ENCODE data around the gene FCN3. TPM values are rescaled to one million over a fixed set of nuclear protein-coding genes. Genes with fewer than 3 reads are reported as not detected.
"Not testable (repeated sequence)": the region's sequence is repeated elsewhere in the genome, so short reads cannot be mapped to it uniquely, and the experiment has no call there.

Gene FCN3
- total RNA-seq, 2 experiments from 2014 or later, result not detected

DNA sequence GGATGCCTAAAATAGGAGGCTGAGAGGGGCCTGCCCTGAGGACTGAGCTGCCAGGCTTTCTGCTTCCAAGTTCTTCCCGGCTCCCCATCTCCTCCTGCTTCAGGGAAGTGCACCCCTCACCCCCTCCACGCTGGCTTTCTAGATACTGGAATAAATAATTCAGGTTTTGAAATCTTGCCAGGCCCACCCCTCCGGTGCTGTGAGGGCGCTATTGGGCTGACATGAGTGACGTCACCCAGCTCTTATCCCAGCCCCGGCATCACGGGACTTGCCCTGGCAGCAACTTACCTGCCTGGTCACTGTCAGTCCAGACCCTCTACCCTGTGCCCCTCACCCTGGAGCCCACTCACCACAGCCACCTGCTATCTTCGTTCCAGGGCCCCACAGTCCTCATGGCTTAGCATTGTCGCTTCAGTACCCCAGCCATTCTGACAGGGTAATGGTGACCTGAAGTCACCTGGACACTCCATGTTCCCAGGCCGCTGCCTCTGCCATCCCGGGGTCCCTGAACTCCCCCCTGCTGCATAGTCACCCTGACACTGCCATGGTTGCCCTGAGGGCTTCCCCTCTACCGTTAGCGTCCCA is 17.0 kb upstream of the FCN3 start:
- H3K36me3 Mint-ChIP-seq (ENCODE audit: low read depth), result no peaks in the 10 kb centered on the region
- POLR2A ChIA-PET, result interaction anchor here (0.7 to 1.4 kb wide), 2 partner anchors 26 to 80 kb away, joined by 5 read pairs; partner anchors contain the start of gene MAP3K6
- no peak overlapping the region for H3K27ac ChIP-seq (ENCODE audit: low read depth in 1 of 2, low read length in 2 of 2)
- H3K27me3 Mint-ChIP-seq, result peaks cover 3% of the 10 kb centered on the region
- peak overlapping the region; percentile 33 for H3K4me3 ChIP-seq (ENCODE audit: low read length)
- H3K9me3 ChIP-seq (ENCODE audit: control insufficient read depth in 1 of 2, insufficient read depth in 1 of 2, low read length in 2 of 2), result no peaks in the 10 kb centered on the region
- TF ChIP-seq, protein P1, sequence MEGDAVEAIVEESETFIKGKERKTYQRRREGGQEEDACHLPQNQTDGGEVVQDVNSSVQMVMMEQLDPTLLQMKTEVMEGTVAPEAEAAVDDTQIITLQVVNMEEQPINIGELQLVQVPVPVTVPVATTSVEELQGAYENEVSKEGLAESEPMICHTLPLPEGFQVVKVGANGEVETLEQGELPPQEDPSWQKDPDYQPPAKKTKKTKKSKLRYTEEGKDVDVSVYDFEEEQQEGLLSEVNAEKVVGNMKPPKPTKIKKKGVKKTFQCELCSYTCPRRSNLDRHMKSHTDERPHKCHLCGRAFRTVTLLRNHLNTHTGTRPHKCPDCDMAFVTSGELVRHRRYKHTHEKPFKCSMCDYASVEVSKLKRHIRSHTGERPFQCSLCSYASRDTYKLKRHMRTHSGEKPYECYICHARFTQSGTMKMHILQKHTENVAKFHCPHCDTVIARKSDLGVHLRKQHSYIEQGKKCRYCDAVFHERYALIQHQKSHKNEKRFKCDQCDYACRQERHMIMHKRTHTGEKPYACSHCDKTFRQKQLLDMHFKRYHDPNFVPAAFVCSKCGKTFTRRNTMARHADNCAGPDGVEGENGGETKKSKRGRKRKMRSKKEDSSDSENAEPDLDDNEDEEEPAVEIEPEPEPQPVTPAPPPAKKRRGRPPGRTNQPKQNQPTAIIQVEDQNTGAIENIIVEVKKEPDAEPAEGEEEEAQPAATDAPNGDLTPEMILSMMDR (IDR thresholded peaks at IDR 0.05), result no peak
- intact Hi-C loops (cut with DNase I, micrococcal nuclease), result loop anchor here (1.0 to 5.0 kb wide), 6 partner anchors 27 to 289 kb away; no protein-coding TSS in a partner anchor
- H3K27ac Mint-ChIP-seq, result peak overlapping the region; percentile 57
- no peak for ATAC-seq (ENCODE audit: poor library complexity)
- H3K4me1 ChIP-seq (ENCODE audit: insufficient read depth, low read length), result peaks cover 36% of the 10 kb centered on the region
- H3K36me3 ChIP-seq (ENCODE audit: insufficient read depth, low read length), result no peaks in the 10 kb centered on the region
- H3K4me1 Mint-ChIP-seq (ENCODE audit: low read depth), result peaks cover 26% of the 10 kb centered on the region
- peak in 6 of 14 experiments; percentile 21 to 67 (median 38) for DNase-seq
- peak overlapping the region; percentile 77 for H3K4me3 Mint-ChIP-seq
- no peaks in the 10 kb centered on the region for H3K9me3 Mint-ChIP-seq
- no peaks in the 10 kb centered on the region for H3K27me3 ChIP-seq (ENCODE audit: control insufficient read depth in 1 of 2, insufficient read depth in 2 of 2, low read length in 2 of 2)
- CTCF ChIA-PET, result interaction anchor here (0.8 to 1.7 kb wide), 4 partner anchors 91 to 346 kb away, joined by 3 to 7 read pairs (median 4); no protein-coding TSS in a partner anchor

DNA sequence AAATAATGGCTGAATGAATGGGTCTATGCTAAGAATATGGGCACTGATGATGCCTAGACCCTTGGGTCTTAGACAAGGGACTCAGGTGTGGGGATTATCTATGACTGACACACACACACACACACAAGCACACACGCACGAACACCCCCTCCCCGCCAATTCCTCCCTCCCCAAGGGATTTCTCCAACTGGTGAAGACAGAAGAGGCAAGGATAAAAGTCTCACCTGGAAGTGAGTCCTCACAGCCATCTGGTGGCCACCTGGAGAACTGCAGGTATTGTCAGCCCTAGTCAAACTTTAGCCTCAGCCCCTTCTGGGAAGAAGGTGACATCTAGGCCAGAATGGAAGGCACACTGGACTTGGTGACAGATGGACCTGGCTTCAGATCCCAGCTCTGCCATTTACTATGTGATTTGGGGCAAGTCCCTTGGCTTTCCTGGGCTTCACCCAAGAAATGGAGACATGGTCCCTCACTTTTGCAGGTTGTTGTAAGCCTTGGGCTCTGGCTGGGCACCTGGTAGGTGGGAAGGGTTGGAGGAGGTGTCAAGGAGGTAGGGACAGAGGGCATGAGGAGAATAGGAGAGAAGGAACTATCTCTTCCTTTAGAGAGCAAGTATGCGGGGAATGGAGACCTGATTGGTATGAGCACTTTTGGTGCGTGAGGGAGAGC is 13.8 kb upstream of the FCN3 start:
- intact Hi-C loops (cut with DNase I, micrococcal nuclease), result loop anchor here (1.0 kb wide), 3 partner anchors 31 to 88 kb away; no protein-coding TSS in a partner anchor
- Histone ChIP-seq H3K27ac (ENCODE audit: low read depth in 1 of 2, low read length in 2 of 2) (no peak overlapping the region), H3K27me3 (ENCODE audit: control insufficient read depth in 1 of 2, insufficient read depth in 2 of 2, low read length in 2 of 2) (no peaks in the 10 kb centered on the region), H3K36me3 (ENCODE audit: insufficient read depth, low read length) (no peaks in the 10 kb centered on the region), H3K4me1 (ENCODE audit: insufficient read depth, low read length) (peaks cover 28% of the 10 kb centered on the region), H3K9me3 (ENCODE audit: control insufficient read depth in 1 of 2, insufficient read depth in 1 of 2, low read length in 2 of 2) (no peaks in the 10 kb centered on the region), H3K4me3 (ENCODE audit: low read length) (no peak overlapping the region)
- Mint-ChIP-seq H3K36me3 (ENCODE audit: low read depth) (no peaks in the 10 kb centered on the region), H3K9me3 (no peaks in the 10 kb centered on the region), H3K4me1 (ENCODE audit: low read depth) (peaks cover 14% of the 10 kb centered on the region), H3K27me3 (peaks cover 3% of the 10 kb centered on the region), H3K27ac (no peak overlapping the region), H3K4me3 (peak overlapping the region; percentile 2)
- POLR2A ChIA-PET, result interaction anchor here (1.0 to 1.4 kb wide), 2 partner anchors 31 to 47 kb away, joined by 3 to 4 read pairs; partner anchors contain the start of gene SYTL1
- TF ChIP-seq, protein P1 (IDR thresholded peaks at IDR 0.05), result peak; percentile 79
- ATAC-seq (ENCODE audit: poor library complexity) (peak; percentile 12), DNase-seq (peak; percentile 64 to 85 (median 71))
- CTCF ChIA-PET, result interaction anchor here (0.6 to 2.2 kb wide), 7 partner anchors 16 to 234 kb away, joined by 3 to 21 read pairs (median 3); partner anchors contain the start of gene SLC9A1

DNA sequence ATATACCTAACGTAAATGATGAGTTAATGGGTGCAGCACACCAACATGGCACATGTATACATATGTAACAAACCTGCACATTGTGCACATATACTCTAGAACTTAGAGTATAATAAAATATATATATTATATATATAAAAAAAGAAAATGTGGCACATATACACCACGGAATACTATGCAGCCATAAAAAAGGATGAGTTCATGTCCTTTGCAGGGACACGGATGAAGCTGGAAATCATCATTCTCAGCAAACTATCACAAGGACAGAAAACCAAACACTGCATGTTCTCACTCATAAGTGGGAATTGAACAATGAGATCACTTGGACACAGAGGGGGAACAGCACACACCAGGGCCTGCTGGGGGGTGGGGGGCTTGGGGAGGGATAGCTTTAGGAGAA is 10.2 kb upstream of the FCN3 start:
- H3K36me3 Mint-ChIP-seq (ENCODE audit: low read depth); H3K36me3 ChIP-seq (ENCODE audit: insufficient read depth, low read length); H3K9me3 Mint-ChIP-seq; H3K27ac Mint-ChIP-seq; H3K27me3 ChIP-seq (ENCODE audit: control insufficient read depth in 1 of 2, insufficient read depth in 2 of 2, low read length in 2 of 2); H3K4me3 Mint-ChIP-seq; H3K27ac ChIP-seq (ENCODE audit: low read depth in 1 of 2, low read length in 2 of 2); ATAC-seq (ENCODE audit: poor library complexity); H3K9me3 ChIP-seq (ENCODE audit: control insufficient read depth in 1 of 2, insufficient read depth in 1 of 2, low read length in 2 of 2); DNase-seq; H3K4me3 ChIP-seq (ENCODE audit: low read length); H3K4me1 Mint-ChIP-seq (ENCODE audit: low read depth); intact Hi-C loops (cut with DNase I, micrococcal nuclease): not testable (repeated sequence)
- POLR2A ChIA-PET, result interaction anchor here (0.7 kb wide), 1 partner anchor 19 kb away, joined by 3 read pairs; no protein-coding TSS in a partner anchor
- peaks cover 13% of the 10 kb centered on the region for H3K27me3 Mint-ChIP-seq
- CTCF ChIA-PET, result interaction anchor here (1.0 to 2.0 kb wide), 2 partner anchors 27 to 52 kb away, joined by 3 to 4 read pairs; no protein-coding TSS in a partner anchor
- peaks cover 12% of the 10 kb centered on the region for H3K4me1 ChIP-seq (ENCODE audit: insufficient read depth, low read length)
